Endothelial cell of umbilical vein (primary cell): ENCODE measurements around the gene MED4. TPM values are rescaled to one million over a fixed set of nuclear protein-coding genes. Genes with fewer than 3 reads are reported as not detected.
A peak's percentile ranks its signal among the peaks of the same experiment; 100 is the strongest.

Source experiments
- BruUV-seq: library from RNA; stranded (reverse); fragments of 400-500 nt; replicated peaks from 2 replicates; lab custom pipeline; 2021; lab: Mats Ljungman, UMichigan
- CTCF ChIA-PET: fragments of 300-600, 350-600 bp; sonication (Branson Sonifier 250); formaldehyde crosslinking; loops from one replicate; lab custom pipeline; 2021; ENCODE audit warnings: antibody characterized with exemption, inconsistent platforms; lab: Charles Lee
- POLR2A ChIA-PET: fragments of 300-600, 350-600 bp; sonication (Branson Sonifier 250); formaldehyde crosslinking; loops from one replicate; lab custom pipeline; 2021; ENCODE audit warnings: antibody characterized with exemption, inconsistent platforms; lab: Charles Lee
- DNase-seq: peaks from one replicate; pipeline ENCODE4 v3.0.0-alpha.2; 2011; ENCODE audit warnings: low read depth, low spot score
- FAIRE-seq: peaks from 2 replicates; lab custom pipeline; 2011; peaks lifted over from hg19 to GRCh38; lab: Jason Lieb, UNC
- H2AFZ ChIP-seq: 2 replicates; pipeline ENCODE4 v1.6.0; 2012; ENCODE audit warnings: low read depth, low read length, control low read depth, inconsistent platforms
- H3K27ac ChIP-seq: 2 replicates; pipeline ENCODE4 v1.5.1; 2011; ENCODE audit warnings: low read depth, mild to moderate bottlenecking, control low read depth, low read length, moderate library complexity; ENCODE audit not compliant: insufficient read depth
- H3K27me3 ChIP-seq, 2 experiments: 2 replicates each; pipeline versions ENCODE4 v1.6.0 to v1.6.1; 2011; ENCODE audit warnings: low read length in 2 of 2, mixed read lengths in 1 of 2; ENCODE audit not compliant: control insufficient read depth in 2 of 2, insufficient read depth in 2 of 2
- H3K36me3 ChIP-seq, 2 experiments: 2 replicates in 1 of 2; 3 replicates in 1 of 2; pipeline ENCODE4 v1.5.1; 2011; ENCODE audit warnings: low read length in 2 of 2, mild to moderate bottlenecking in 1 of 2, moderate library complexity in 1 of 2; ENCODE audit not compliant: control insufficient read depth in 2 of 2, insufficient read depth in 2 of 2; ENCODE audit errors: extremely low read depth in 1 of 2
- H3K4me1 ChIP-seq: 3 replicates; pipeline ENCODE4 v1.5.1; 2011; ENCODE audit warnings: mild to moderate bottlenecking, low read length; ENCODE audit not compliant: control insufficient read depth, insufficient read depth; ENCODE audit errors: extremely low read depth
- H3K4me2 ChIP-seq: 2 replicates; pipeline ENCODE4 v1.6.1; 2011; ENCODE audit warnings: low read length, control low read depth, mixed read lengths; ENCODE audit not compliant: insufficient read depth
- H3K4me3 ChIP-seq, 3 experiments: fragments of 200-600 bp in 1 of 3; sonication (generic), shearing (Covaris generic) in 1 of 3; replicated peaks in 1 of 3; 2 replicates each; pipeline ENCODE4 v1.5.1; 2011 to 2016; ENCODE audit warnings: control low read depth in 3 of 3, low read length in 3 of 3, mild to moderate bottlenecking in 2 of 3, inconsistent platforms in 1 of 3, low read depth in 1 of 3, moderate library complexity in 1 of 3; ENCODE audit not compliant: insufficient read depth in 1 of 3
- H3K79me2 ChIP-seq: 2 replicates; pipeline ENCODE4 v1.6.0; 2012; ENCODE audit warnings: low read length, inconsistent platforms; ENCODE audit not compliant: control insufficient read depth, insufficient read depth
- H3K9ac ChIP-seq: replicated peaks from 2 replicates; pipeline ENCODE3; 2011; ENCODE audit warnings: low read length, control low read depth; ENCODE audit not compliant: insufficient read depth; ENCODE audit errors: extremely low read depth
- H3K9me1 ChIP-seq: replicated peaks from 3 replicates; pipeline ENCODE4 v1.6.0; 2011; ENCODE audit warnings: mild to moderate bottlenecking, low read length; ENCODE audit not compliant: control insufficient read depth, insufficient read depth; ENCODE audit errors: extremely low read depth
- H3K9me3 ChIP-seq: replicated peaks from 2 replicates; pipeline ENCODE4 v1.5.1; 2012; ENCODE audit warnings: low read length, inconsistent platforms; ENCODE audit not compliant: control insufficient read depth, insufficient read depth
- H4K20me1 ChIP-seq: replicated peaks from 2 replicates; pipeline ENCODE3; 2011; ENCODE audit warnings: mild to moderate bottlenecking, low read length; ENCODE audit not compliant: control insufficient read depth, insufficient read depth; ENCODE audit errors: extremely low read depth
- EZH2 ChIP-seq: IDR thresholded peaks from 2 replicates; pipeline ENCODE4 v1.6.1; 2012; ENCODE audit warnings: borderline replicate concordance, low read depth, mild to moderate bottlenecking, moderate library complexity, low read length, inconsistent platforms; ENCODE audit not compliant: severe bottlenecking
- FOS ChIP-seq: IDR thresholded peaks from 2 replicates; pipeline ENCODE4 v1.6.1; 2011; ENCODE audit warnings: mild to moderate bottlenecking, low read length, moderate library complexity, borderline replicate concordance; ENCODE audit not compliant: insufficient read depth
- JUN ChIP-seq: IDR thresholded peaks from 2 replicates; pipeline ENCODE4 v1.6.1; 2011; ENCODE audit warnings: borderline replicate concordance, low read depth; ENCODE audit not compliant: insufficient read length, insufficient read depth
- MYC ChIP-seq: IDR thresholded peaks from one replicate; pipeline ENCODE4 v1.6.1; 2011; ENCODE audit warnings: mild to moderate bottlenecking, low read depth, low read length
- POLR2AphosphoS5 ChIP-seq: IDR thresholded peaks from 2 replicates; pipeline ENCODE4 v1.6.1; 2012; ENCODE audit warnings: low read depth, mild to moderate bottlenecking, control low read depth, low read length, moderate library complexity; ENCODE audit not compliant: insufficient read depth
- dilution Hi-C: fragments of 300-500 bp; cut with MboI; formaldehyde crosslinking; loops from one replicate; pipeline ENCODE4 v1.15.0; 2019; ENCODE audit warnings: low sequenced_read_pairs; ENCODE audit not compliant: extremely low pct_ligation_motif_present
- intact Hi-C: fragments of 100-400 bp; cut with micrococcal nuclease; formaldehyde crosslinking; loops from one replicate; pipeline ENCODE4 v1.10.0; 2022
- polyA plus RNA-seq, 4 experiments: library from polyadenylated mRNA; depleted of rRNA in 3 of 4; stranded (reverse) in 3 of 4; unstranded in 1 of 4; fragments of >200 nt; gene quantifications; 2 replicates each; pipeline versions ENCODE4 v1.2.1 to v1.2.3, GENCODE V29; 2011 to 2012; ENCODE audit warnings: missing spikeins in 1 of 4
- total RNA-seq: library from RNA; stranded (reverse); gene quantifications from 2 replicates; pipeline ENCODE4 v1.2.3, GENCODE V29; 2021
- TF ChIP-seq, protein P1 (sequence below), 2 donors: IDR thresholded peaks; 1 replicate in 1 of 2; 2 replicates in 1 of 2; pipeline ENCODE4 v1.5.1; 2011; ENCODE audit warnings: low read length in 2 of 2, mild to moderate bottlenecking in 2 of 2, moderate library complexity in 2 of 2, control low read depth in 1 of 2, inconsistent platforms in 1 of 2, low read depth in 1 of 2; ENCODE audit not compliant: insufficient read depth in 1 of 2; ENCODE audit errors: extremely low read depth in 1 of 2

The MED4 gene
- total and polyA plus RNA-seq, 2 donors (not counting 3 experiments of a cell fraction or from before 2014, with no cell fraction given), result 21.9 to 43.3 TPM

DNA sequence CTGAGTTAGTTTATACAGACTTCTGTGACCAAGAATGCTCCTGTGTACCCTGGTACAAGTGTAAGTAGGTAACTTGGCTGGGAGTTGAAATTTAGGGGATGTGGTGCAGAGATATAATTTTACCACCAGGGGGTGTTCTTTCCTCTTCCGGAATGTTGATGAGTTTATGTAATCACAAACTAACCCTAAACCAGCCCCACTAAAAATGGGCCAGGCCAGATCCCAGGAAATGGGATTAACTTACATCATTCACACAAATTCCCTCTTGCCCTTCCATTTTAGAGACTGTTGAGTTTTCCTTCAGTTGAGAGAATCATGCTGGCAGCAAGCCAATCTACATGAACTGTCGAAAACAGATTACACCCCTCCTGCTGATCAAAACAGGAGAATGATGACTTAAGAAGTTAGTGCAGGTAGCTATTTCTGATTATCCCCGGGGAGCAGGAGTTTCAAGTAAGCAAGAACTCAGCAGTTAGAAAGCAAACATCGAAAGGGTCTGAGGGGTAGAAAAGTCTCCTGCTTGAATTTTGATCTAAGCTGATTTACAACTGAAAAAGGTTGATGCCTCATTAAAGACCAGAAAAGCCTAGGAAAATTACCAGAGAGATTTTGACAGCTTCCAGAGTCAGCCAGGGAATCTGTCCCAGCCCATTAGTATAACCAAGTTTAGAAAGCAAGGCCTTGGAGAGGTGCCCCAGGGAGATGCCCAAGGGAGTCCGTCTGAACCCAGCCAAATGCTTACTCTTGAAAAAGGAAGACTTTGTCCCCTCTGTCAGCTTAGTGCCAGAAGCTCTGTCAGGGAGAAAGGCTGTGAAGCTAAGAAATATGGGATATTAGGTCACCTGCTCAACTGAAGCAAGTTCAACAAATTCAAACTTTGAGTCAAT, 32.3 kb upstream of the MED4 start:
- Histone ChIP-seq H3K79me2 (no peaks in the 10 kb centered on the region), H3K4me3 (no peak overlapping the region), H3K9me1 (no peaks in the 10 kb centered on the region), H3K36me3 (no peaks in the 10 kb centered on the region), H2AFZ (no peak overlapping the region), H3K4me1 (peaks cover 15% of the 10 kb centered on the region), H3K4me2 (no peak overlapping the region), H3K27me3 (peaks cover 0 to under 1% of the 10 kb centered on the region in 2 experiments), H4K20me1 (no peaks in the 10 kb centered on the region), H3K27ac (no peak overlapping the region), H3K9ac (no peak overlapping the region), H3K9me3 (no peaks in the 10 kb centered on the region)
- DNase-seq (peak; percentile 66), FAIRE-seq (peak; percentile 83)
- intact Hi-C loops, result loop anchor here (1.0 to 5.0 kb wide), 6 partner anchors 17 to 640 kb away; partner anchors contain the start of genes ITM2B, LPAR6 and RB1
- TF ChIP-seq MYC (no peak), JUN (no peak), POLR2AphosphoS5 (no peak), FOS (no peak), EZH2 (no peak)
- TF ChIP-seq, protein P1, sequence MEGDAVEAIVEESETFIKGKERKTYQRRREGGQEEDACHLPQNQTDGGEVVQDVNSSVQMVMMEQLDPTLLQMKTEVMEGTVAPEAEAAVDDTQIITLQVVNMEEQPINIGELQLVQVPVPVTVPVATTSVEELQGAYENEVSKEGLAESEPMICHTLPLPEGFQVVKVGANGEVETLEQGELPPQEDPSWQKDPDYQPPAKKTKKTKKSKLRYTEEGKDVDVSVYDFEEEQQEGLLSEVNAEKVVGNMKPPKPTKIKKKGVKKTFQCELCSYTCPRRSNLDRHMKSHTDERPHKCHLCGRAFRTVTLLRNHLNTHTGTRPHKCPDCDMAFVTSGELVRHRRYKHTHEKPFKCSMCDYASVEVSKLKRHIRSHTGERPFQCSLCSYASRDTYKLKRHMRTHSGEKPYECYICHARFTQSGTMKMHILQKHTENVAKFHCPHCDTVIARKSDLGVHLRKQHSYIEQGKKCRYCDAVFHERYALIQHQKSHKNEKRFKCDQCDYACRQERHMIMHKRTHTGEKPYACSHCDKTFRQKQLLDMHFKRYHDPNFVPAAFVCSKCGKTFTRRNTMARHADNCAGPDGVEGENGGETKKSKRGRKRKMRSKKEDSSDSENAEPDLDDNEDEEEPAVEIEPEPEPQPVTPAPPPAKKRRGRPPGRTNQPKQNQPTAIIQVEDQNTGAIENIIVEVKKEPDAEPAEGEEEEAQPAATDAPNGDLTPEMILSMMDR (IDR thresholded peaks at IDR 0.05; ENCODE audit: extremely low read depth in 1 of 2, insufficient read depth in 1 of 2, low read depth in 1 of 2, low read length in 2 of 2), result peak; percentile 58 to 62
- no TSS peak for BruUV-seq
- dilution Hi-C loops, result no loop called here
- CTCF ChIA-PET, result interaction anchor here (0.6 to 2.5 kb wide), 17 partner anchors 8 to 1153 kb away, joined by 3 to 23 read pairs (median 4); partner anchors contain the start of genes ITM2B, MED4 and NUDT15
- POLR2A ChIA-PET, result no interaction called here
